Trophoblast cell (in vitro differentiated cells and primary cell): ENCODE measurements around the gene HABP4.

Source experiments
- DNase-seq, 2 donors: peaks; one replicate each; pipeline ENCODE4 v3.0.0-alpha.2; 2016
- H2AFZ ChIP-seq: 2 replicates; pipeline ENCODE4 v1.6.1; 2013; ENCODE audit warnings: low read length, moderate library complexity, mild to moderate bottlenecking; ENCODE audit not compliant: insufficient read depth, poor library complexity
- H2AK5ac ChIP-seq: 2 replicates; pipeline ENCODE4 v1.6.1; 2013; ENCODE audit warnings: mild to moderate bottlenecking, low read length
- H2BK120ac ChIP-seq: 2 replicates; pipeline ENCODE4 v1.6.1; 2013; ENCODE audit warnings: low read length, mild to moderate bottlenecking, moderate library complexity; ENCODE audit not compliant: insufficient read depth, poor library complexity
- H2BK12ac ChIP-seq: 2 replicates; pipeline ENCODE4 v1.6.1; 2013; ENCODE audit warnings: mild to moderate bottlenecking, low read length, moderate library complexity
- H2BK5ac ChIP-seq: 2 replicates; pipeline ENCODE4 v1.6.1; 2013; ENCODE audit warnings: low read length, low read depth, moderate library complexity, mild to moderate bottlenecking; ENCODE audit not compliant: poor library complexity
- H3K14ac ChIP-seq: 2 replicates; pipeline ENCODE4 v1.6.1; 2013; ENCODE audit warnings: mild to moderate bottlenecking, low read length
- H3K18ac ChIP-seq: 2 replicates; pipeline ENCODE4 v1.6.1; 2013; ENCODE audit warnings: mild to moderate bottlenecking, low read length
- H3K23ac ChIP-seq: 2 replicates; pipeline ENCODE4 v1.6.1; 2013; ENCODE audit warnings: low read length
- H3K27ac ChIP-seq: 2 replicates; pipeline ENCODE4 v1.5.1; 2013; ENCODE audit warnings: low read depth, mild to moderate bottlenecking, inconsistent platforms, low read length, moderate library complexity
- H3K27me3 ChIP-seq: 2 replicates; pipeline ENCODE4 v1.6.1; 2013; ENCODE audit warnings: inconsistent platforms, mild to moderate bottlenecking, low read length, moderate library complexity; ENCODE audit not compliant: insufficient read depth
- H3K36me3 ChIP-seq, 2 experiments: 1 replicate in 1 of 2; 2 replicates in 1 of 2; pipeline ENCODE4 v1.6.1; 2013; ENCODE audit warnings: low read length in 2 of 2, mild to moderate bottlenecking in 2 of 2, moderate library complexity in 1 of 2; ENCODE audit not compliant: insufficient read depth in 2 of 2, control insufficient read depth in 1 of 2
- H3K4ac ChIP-seq: 2 replicates; pipeline ENCODE4 v1.6.1; 2013; ENCODE audit warnings: low read depth, mild to moderate bottlenecking, low read length, moderate library complexity
- H3K4me1 ChIP-seq, 2 experiments: 1 replicate in 1 of 2; 2 replicates in 1 of 2; pipeline ENCODE4 v1.6.1; 2013; ENCODE audit warnings: low read length in 2 of 2, mild to moderate bottlenecking in 2 of 2, moderate library complexity in 1 of 2; ENCODE audit not compliant: insufficient read depth in 2 of 2, control insufficient read depth in 1 of 2
- H3K4me2 ChIP-seq: 2 replicates; pipeline ENCODE4 v1.6.1; 2013; ENCODE audit warnings: inconsistent platforms, mild to moderate bottlenecking, low read length, moderate library complexity
- H3K4me3 ChIP-seq: 2 replicates; pipeline ENCODE4 v1.5.1; 2013; ENCODE audit warnings: mild to moderate bottlenecking, low read depth, low read length, inconsistent platforms
- H3K79me1 ChIP-seq: one replicate; pipeline ENCODE4 v1.6.1; 2013; ENCODE audit warnings: low read length
- H3K79me2 ChIP-seq: 2 replicates; pipeline ENCODE4 v1.6.1; 2013; ENCODE audit warnings: low read length, mild to moderate bottlenecking; ENCODE audit not compliant: control insufficient read depth, insufficient read depth, poor library complexity
- H3K9ac ChIP-seq: 2 replicates; pipeline ENCODE4 v1.6.1; 2013; ENCODE audit warnings: mild to moderate bottlenecking, low read length
- H3K9me3 ChIP-seq: 2 replicates; pipeline ENCODE4 v1.6.1; 2013; ENCODE audit warnings: low read depth, mild to moderate bottlenecking, control low read depth, inconsistent platforms, low read length; ENCODE audit not compliant: insufficient read depth
- H4K12ac ChIP-seq: 2 replicates; pipeline ENCODE4 v1.6.1; 2013; ENCODE audit warnings: low read depth, mild to moderate bottlenecking, low read length, moderate library complexity
- H4K8ac ChIP-seq: 2 replicates; pipeline ENCODE4 v1.6.1; 2013; ENCODE audit warnings: low read depth, mild to moderate bottlenecking, low read length, moderate library complexity
- H4K91ac ChIP-seq: one replicate; pipeline ENCODE4 v1.6.1; 2013; ENCODE audit warnings: low read depth, mild to moderate bottlenecking, low read length, moderate library complexity
- WGBS: extraction: QIAGEN DNeasy Blood & Tissue Kit; methylation state at CpG from one replicate; pipeline ENCODE4 v1.1.7; 2013; ENCODE audit warnings: missing lambda C conversion rate; ENCODE audit not compliant: insufficient read length, insufficient coverage; ENCODE audit errors: extremely low coverage; 5-methylcytosine and 5-hydroxymethylcytosine counted together

HABP4 gene

DNA sequence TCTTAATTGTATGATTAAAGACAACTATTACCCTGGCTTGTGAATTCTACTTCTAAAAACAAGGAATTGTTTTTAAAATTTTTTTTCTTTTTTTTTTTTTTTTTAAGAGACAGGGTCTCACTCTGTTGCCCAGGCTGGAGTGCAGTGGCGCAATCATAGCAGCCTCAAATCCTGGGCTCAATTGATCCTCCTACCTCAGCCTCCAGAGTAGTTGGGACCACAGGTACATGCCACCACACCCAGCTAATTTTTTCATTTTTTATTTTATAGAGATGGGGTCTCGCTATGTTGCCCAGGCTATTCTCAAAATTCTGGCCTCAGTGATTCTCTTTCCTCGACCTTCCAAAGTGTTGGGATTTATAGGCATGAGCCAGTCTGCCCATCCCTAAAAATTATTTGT, 62.3 kb downstream of the HABP4 start:
- WGBS = no CpG with 5 or more reads among the region's 3 CpGs
- H3K27me3 ChIP-seq = no peaks in the 10 kb centered on the region

DNA sequence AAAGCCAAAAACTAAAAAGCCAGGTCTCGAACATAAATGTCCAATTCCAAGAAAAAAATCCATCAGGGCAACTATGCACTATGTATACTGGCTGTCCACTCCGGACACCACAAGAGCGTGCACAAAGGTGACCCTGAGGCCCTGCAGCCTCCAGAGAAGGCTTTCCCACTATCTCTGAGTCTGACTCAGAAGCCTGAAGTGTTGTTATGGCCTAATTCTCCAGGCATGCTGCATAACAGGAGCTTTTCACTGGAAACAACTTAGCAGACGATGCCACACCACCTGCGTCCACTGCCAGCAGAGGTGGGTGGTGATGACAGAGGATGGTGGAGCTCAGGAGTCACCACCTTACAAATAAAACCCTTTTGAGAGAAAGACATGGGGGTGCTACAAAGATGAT, 63.7 kb downstream of the HABP4 start:
- H2BK12ac ChIP-seq = no peak overlapping the region
- no peak overlapping the region for H3K4me3 ChIP-seq
- no peaks in the 10 kb centered on the region for H3K79me2 ChIP-seq
- WGBS = no CpG with 5 or more reads among the region's 5 CpGs
- no peak overlapping the region for H2BK120ac ChIP-seq
- H3K79me1 ChIP-seq = no peaks in the 10 kb centered on the region
- no peak overlapping the region for H2AFZ ChIP-seq
- no peak overlapping the region for H4K91ac ChIP-seq
- no peak overlapping the region for H3K27ac ChIP-seq
- H3K27me3 ChIP-seq = no peaks in the 10 kb centered on the region
- H3K9ac ChIP-seq = no peak overlapping the region
- peaks cover 4 to 6% of the 10 kb centered on the region in 2 experiments for H3K36me3 ChIP-seq
- H3K9me3 ChIP-seq = no peaks in the 10 kb centered on the region
- no peak overlapping the region for H2AK5ac ChIP-seq
- no peaks in the 10 kb centered on the region for H3K4me1 ChIP-seq
- H3K4me2 ChIP-seq = no peak overlapping the region
- H3K23ac ChIP-seq = no peak overlapping the region
- no peak overlapping the region for H3K14ac ChIP-seq
- H4K12ac ChIP-seq = no peak overlapping the region
- H4K8ac ChIP-seq = no peak overlapping the region
- no peak overlapping the region for H3K18ac ChIP-seq
- no peak overlapping the region for H2BK5ac ChIP-seq
- H3K4ac ChIP-seq = no peak overlapping the region
- DNase-seq = peak; percentile 94 to 97

More for the DNA sequence above, 62.3 kb downstream of the HABP4 start:
- Histone ChIP-seq H3K18ac (no peak overlapping the region), H3K9me3 (no peaks in the 10 kb centered on the region), H3K4me1 (no peaks in the 10 kb centered on the region), H2AK5ac (no peak overlapping the region), H3K4me3 (no peak overlapping the region), H3K4ac (no peak overlapping the region), H3K79me2 (no peaks in the 10 kb centered on the region), H2BK12ac (no peak overlapping the region), H3K23ac (no peak overlapping the region), H2AFZ (no peak overlapping the region), H3K79me1 (no peaks in the 10 kb centered on the region), H2BK120ac (no peak overlapping the region), H3K9ac (no peak overlapping the region), H4K91ac (no peak overlapping the region), H4K12ac (no peak overlapping the region), H3K36me3 (peaks cover 7 to 9% of the 10 kb centered on the region in 2 experiments), H4K8ac (no peak overlapping the region), H3K14ac (no peak overlapping the region), H2BK5ac (no peak overlapping the region), H3K27ac (no peak overlapping the region), H3K4me2 (no peak overlapping the region)
- DNase-seq = no peak

DNA sequence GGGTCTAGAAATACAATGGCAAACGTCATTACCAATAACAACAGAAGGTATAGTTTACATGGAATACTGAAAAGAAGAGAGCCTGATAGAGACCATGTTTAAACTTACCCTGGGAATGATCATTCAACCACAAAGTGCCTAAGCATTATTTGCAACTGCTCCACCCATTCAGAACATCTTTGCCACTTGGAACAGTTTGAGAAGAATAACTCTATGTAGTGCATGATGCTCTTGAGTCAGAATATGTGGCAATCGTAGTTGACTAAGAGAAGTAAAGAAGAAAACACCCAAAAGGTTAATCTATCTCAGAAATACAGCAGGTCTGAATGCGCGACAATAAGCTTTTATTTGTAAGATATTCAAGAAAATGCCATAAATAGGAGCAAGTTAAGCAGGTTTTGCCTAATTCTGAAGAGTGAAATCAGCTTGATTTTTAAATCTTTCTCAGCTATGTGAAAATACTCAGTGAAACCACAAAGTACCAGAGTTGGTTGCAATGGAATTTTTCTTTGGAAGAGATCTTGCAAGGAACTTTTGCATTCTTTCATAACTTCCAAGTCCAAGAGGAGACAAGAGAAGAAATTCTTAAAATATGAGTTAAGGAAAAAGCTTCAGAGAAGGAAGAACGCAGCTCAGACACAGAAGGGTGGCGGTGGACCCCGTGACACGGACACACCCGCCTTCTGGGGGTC, 64.3 kb downstream of the HABP4 start:
- H3K27ac ChIP-seq = no peak overlapping the region
- H4K12ac ChIP-seq = no peak overlapping the region
- H3K18ac ChIP-seq = no peak overlapping the region
- DNase-seq = peak; percentile 44 to 93
- no peaks in the 10 kb centered on the region for H3K9me3 ChIP-seq
- H2BK5ac ChIP-seq = no peak overlapping the region
- no peak overlapping the region for H3K4me2 ChIP-seq
- H3K23ac ChIP-seq = no peak overlapping the region
- H3K36me3 ChIP-seq = peaks cover 4 to 6% of the 10 kb centered on the region in 2 experiments
- no peaks in the 10 kb centered on the region for H3K27me3 ChIP-seq
- H3K4me1 ChIP-seq = no peaks in the 10 kb centered on the region
- no peak overlapping the region for H2AK5ac ChIP-seq
- no peak overlapping the region for H2BK12ac ChIP-seq
- H3K4ac ChIP-seq = no peak overlapping the region
- no peak overlapping the region for H2AFZ ChIP-seq
- no peaks in the 10 kb centered on the region for H3K79me1 ChIP-seq
- no peak overlapping the region for H3K9ac ChIP-seq
- H4K91ac ChIP-seq = no peak overlapping the region
- no CpG with 5 or more reads among the region's 9 CpGs for WGBS
- H3K14ac ChIP-seq = no peak overlapping the region
- no peak overlapping the region for H2BK120ac ChIP-seq
- no peak overlapping the region for H4K8ac ChIP-seq
- H3K79me2 ChIP-seq = no peaks in the 10 kb centered on the region
- H3K4me3 ChIP-seq = no peak overlapping the region

DNA sequence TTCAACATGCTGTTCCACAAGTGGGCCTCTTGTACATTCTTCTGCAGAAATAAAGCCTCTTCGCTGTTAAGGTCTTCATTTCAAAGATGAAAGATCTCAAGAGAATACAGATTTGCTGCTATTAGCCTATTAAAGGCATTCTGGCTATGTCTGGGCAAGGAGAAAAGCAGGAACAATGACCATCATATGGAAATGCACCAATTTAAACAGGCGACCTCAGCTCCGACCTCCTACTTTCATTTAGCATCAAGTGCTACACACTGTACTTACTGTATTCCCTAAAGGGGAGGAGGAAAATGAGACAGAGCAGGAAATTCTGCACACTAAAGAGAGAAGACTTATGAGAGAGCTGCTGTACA, 64.8 kb downstream of the HABP4 start:
- Histone ChIP-seq H3K79me2 (no peaks in the 10 kb centered on the region), H3K4me1 (no peaks in the 10 kb centered on the region), H4K12ac (no peak overlapping the region)

More for the DNA sequence above, 64.8 kb downstream of the HABP4 start:
- Histone ChIP-seq H3K9me3 (no peaks in the 10 kb centered on the region), H3K4ac (no peak overlapping the region), H2AK5ac (no peak overlapping the region), H3K14ac (no peak overlapping the region), H3K9ac (no peak overlapping the region), H3K27ac (no peak overlapping the region), H3K36me3 (peaks cover 4 to 6% of the 10 kb centered on the region in 2 experiments), H3K79me1 (no peaks in the 10 kb centered on the region), H2BK120ac (no peak overlapping the region), H2BK5ac (no peak overlapping the region), H2BK12ac (no peak overlapping the region), H2AFZ (no peak overlapping the region), H3K4me2 (no peak overlapping the region), H3K18ac (no peak overlapping the region), H4K91ac (no peak overlapping the region), H3K27me3 (no peaks in the 10 kb centered on the region), H4K8ac (no peak overlapping the region), H3K4me3 (no peak overlapping the region), H3K23ac (no peak overlapping the region)
- peak in 1 of 2 donors; percentile 29 for DNase-seq
- WGBS = no CpG with 5 or more reads among the region's 3 CpGs
